Astrocyte (in vitro differentiated cells and primary cell): ENCODE data around the gene TMUB1.

ENCODE experiments used
- EZH2 ChIP-seq: IDR thresholded peaks from 2 replicates; pipeline ENCODE4 v1.6.1; 2012; ENCODE audit warnings: mild to moderate bottlenecking, low read length, inconsistent platforms; ENCODE audit not compliant: insufficient read depth
- TF ChIP-seq, protein P1 (sequence below): IDR thresholded peaks from 2 replicates; pipeline ENCODE4 v1.5.1; 2011; ENCODE audit warnings: low read depth, mild to moderate bottlenecking, inconsistent platforms, low read length, moderate library complexity; ENCODE audit not compliant: insufficient read depth

DNA sequence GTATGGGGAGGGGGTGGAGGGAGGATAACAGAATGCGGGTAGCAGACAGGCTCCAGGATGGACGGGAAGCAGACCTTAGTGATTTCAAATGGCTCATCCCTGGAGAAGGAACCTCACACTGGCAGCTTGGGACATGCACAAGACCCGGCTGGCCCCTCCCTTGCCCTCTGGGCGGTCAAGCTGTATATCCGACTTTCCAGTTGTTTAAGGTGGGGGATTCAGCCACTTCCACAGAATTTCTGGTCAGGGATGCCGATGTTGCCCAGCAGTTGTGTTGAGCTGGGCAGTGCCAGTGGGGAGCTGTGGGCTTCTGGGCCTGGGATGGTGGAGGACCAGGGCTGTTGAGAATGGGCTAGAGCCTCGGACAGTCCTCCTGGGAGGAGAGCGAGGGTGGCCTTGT lies 45.4 kb upstream of the TMUB1 start:
- TF ChIP-seq, protein P1, sequence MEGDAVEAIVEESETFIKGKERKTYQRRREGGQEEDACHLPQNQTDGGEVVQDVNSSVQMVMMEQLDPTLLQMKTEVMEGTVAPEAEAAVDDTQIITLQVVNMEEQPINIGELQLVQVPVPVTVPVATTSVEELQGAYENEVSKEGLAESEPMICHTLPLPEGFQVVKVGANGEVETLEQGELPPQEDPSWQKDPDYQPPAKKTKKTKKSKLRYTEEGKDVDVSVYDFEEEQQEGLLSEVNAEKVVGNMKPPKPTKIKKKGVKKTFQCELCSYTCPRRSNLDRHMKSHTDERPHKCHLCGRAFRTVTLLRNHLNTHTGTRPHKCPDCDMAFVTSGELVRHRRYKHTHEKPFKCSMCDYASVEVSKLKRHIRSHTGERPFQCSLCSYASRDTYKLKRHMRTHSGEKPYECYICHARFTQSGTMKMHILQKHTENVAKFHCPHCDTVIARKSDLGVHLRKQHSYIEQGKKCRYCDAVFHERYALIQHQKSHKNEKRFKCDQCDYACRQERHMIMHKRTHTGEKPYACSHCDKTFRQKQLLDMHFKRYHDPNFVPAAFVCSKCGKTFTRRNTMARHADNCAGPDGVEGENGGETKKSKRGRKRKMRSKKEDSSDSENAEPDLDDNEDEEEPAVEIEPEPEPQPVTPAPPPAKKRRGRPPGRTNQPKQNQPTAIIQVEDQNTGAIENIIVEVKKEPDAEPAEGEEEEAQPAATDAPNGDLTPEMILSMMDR: no peak
- TF ChIP-seq EZH2: no peak
